Neural progenitor cell (in vitro differentiated cells): ENCODE results near the gene RPS6KA2. TPM values are rescaled to one million over a fixed set of nuclear protein-coding genes. Genes with fewer than 3 reads are reported as not detected.
A peak's percentile ranks its signal among the peaks of the same experiment; 100 is the strongest.
"Not testable (repeated sequence)": the region's sequence is repeated elsewhere in the genome, so short reads cannot be mapped to it uniquely, and the experiment has no call there.

Experiments used
- DNase-seq: peaks from one replicate; pipeline ENCODE4 v3.0.0-alpha.2; 2016; ENCODE audit warnings: low spot score
- H2AFZ ChIP-seq: fragments of 200-600 bp; sonication (generic); replicated peaks from 2 replicates; pipeline ENCODE4 v1.6.1; 2016; ENCODE audit warnings: antibody characterized with exemption
- H3F3A ChIP-seq: fragments of 200-600 bp; sonication (generic); 2 replicates; pipeline ENCODE4 v1.6.1; 2016; ENCODE audit warnings: antibody characterized with exemption, low read depth
- H3K27ac ChIP-seq: fragments of 200-600 bp; sonication (generic); 2 replicates; pipeline ENCODE4 v1.5.1; 2016; ENCODE audit warnings: mild to moderate bottlenecking
- H3K27me3 ChIP-seq: fragments of 200-600 bp; sonication (generic); 2 replicates; pipeline ENCODE4 v1.6.1; 2016; ENCODE audit warnings: mild to moderate bottlenecking, moderate library complexity
- H3K36me3 ChIP-seq: fragments of 200-600 bp; sonication (generic); 2 replicates; pipeline ENCODE4 v1.5.1; 2016
- H3K4me1 ChIP-seq: fragments of 200-600 bp; sonication (generic); 2 replicates; pipeline ENCODE4 v1.6.1; 2016; ENCODE audit warnings: mixed run types
- H3K4me2 ChIP-seq: fragments of 200-600 bp; sonication (generic); 2 replicates; pipeline ENCODE4 v1.6.1; 2016
- H3K4me3 ChIP-seq: fragments of 200-600 bp; sonication (generic); 2 replicates; pipeline ENCODE4 v1.5.1; 2016
- H3K79me2 ChIP-seq: fragments of 200-600 bp; sonication (generic); 2 replicates; pipeline ENCODE4 v1.6.1; 2016; ENCODE audit warnings: low read depth
- H3K9ac ChIP-seq: fragments of 200-600 bp; sonication (generic); 2 replicates; pipeline ENCODE4 v1.6.1; 2016
- H3K9me3 ChIP-seq: fragments of 200-600 bp; sonication (generic); 2 replicates; pipeline ENCODE4 v1.5.1; 2016; ENCODE audit warnings: low read depth
- H4K20me1 ChIP-seq: fragments of 200-600 bp; sonication (generic); 2 replicates; pipeline ENCODE4 v1.6.1; 2016; ENCODE audit warnings: low read depth
- H3K27ac Mint-ChIP-seq: 3 replicates; pipeline ENCODE4 v1.8.0; 2021; ENCODE audit warnings: mixed read lengths
- H3K27me3 Mint-ChIP-seq: 2 replicates; pipeline ENCODE4 v1.8.0; 2022; ENCODE audit warnings: low read depth, mild to moderate bottlenecking, inconsistent platforms, moderate library complexity, mixed read lengths; ENCODE audit not compliant: insufficient read depth
- H3K36me3 Mint-ChIP-seq: 3 replicates; pipeline ENCODE4 v1.8.0; 2021; ENCODE audit warnings: mixed read lengths
- H3K4me1 Mint-ChIP-seq: 3 replicates; pipeline ENCODE4 v1.8.0; 2021; ENCODE audit warnings: mixed read lengths
- H3K4me3 Mint-ChIP-seq: 3 replicates; pipeline ENCODE4 v1.8.0; 2021; ENCODE audit warnings: mild to moderate bottlenecking, moderate library complexity, mixed read lengths
- H3K9me3 Mint-ChIP-seq: 3 replicates; pipeline ENCODE4 v1.8.0; 2020; ENCODE audit warnings: mixed read lengths
- EZH2 ChIP-seq: fragments of 200-600 bp; sonication (generic); IDR thresholded peaks from 2 replicates; pipeline ENCODE4 v1.6.1; 2017; ENCODE audit warnings: antibody characterized with exemption, mild to moderate bottlenecking, moderate library complexity
- EZH2phosphoT487 ChIP-seq: fragments of 200-600 bp; sonication (generic); IDR thresholded peaks from 2 replicates; pipeline ENCODE4 v1.6.1; 2017; ENCODE audit warnings: antibody characterized with exemption
- total RNA-seq: library from RNA; depleted of rRNA; stranded (reverse); fragments of >200 nt; gene quantifications from 2 replicates; pipeline ENCODE4 v1.2.3, GENCODE V29; 2015; ENCODE audit warnings: low replicate concordance
- TF ChIP-seq, protein P1 (sequence below): fragments of 200-600 bp; sonication (generic); IDR thresholded peaks from 2 replicates; pipeline ENCODE4 v1.5.1; 2017; ENCODE audit warnings: antibody characterized with exemption, mild to moderate bottlenecking

RPS6KA2 gene
- total RNA-seq, 1 donor from 2014 or later: 8.2 TPM

DNA sequence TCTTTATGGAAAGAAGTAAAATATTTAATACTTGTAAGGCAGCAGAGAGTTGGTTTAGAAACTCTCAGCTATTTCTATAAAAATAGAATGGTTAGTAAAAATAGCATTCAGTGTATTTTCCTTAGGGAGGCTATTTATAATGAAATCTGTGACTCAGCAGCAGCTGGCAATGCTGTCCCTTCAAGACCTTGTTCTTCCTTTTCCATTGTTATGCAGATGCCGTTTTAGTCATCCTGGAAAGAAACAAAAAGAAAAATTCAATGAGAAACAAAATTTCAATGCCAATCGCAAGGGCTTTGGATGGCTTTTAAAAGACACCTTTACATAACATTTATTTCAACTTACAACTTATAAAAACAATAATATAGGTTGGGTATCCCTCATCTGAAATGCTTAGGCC is 261.8 kb downstream of the RPS6KA2 start:
- no peaks in the 10 kb centered on the region for H3K79me2 ChIP-seq
- no peaks in the 10 kb centered on the region for H3F3A ChIP-seq
- no peaks in the 10 kb centered on the region for H3K9me3 Mint-ChIP-seq
- H4K20me1 ChIP-seq: no peaks in the 10 kb centered on the region
- H3K4me3 Mint-ChIP-seq: no peak overlapping the region
- H3K4me3 ChIP-seq: no peak overlapping the region
- H3K4me1 ChIP-seq: peaks cover 16% of the 10 kb centered on the region
- no peak overlapping the region for H2AFZ ChIP-seq
- no peaks in the 10 kb centered on the region for H3K27me3 ChIP-seq
- peaks cover 2% of the 10 kb centered on the region for H3K27me3 Mint-ChIP-seq
- no peaks in the 10 kb centered on the region for H3K36me3 ChIP-seq
- H3K4me1 Mint-ChIP-seq: peaks cover 30% of the 10 kb centered on the region
- H3K27ac Mint-ChIP-seq: no peak overlapping the region
- no peak for TF ChIP-seq EZH2phosphoT487
- TF ChIP-seq EZH2: no peak
- no peaks in the 10 kb centered on the region for H3K9me3 ChIP-seq
- peak overlapping the region; percentile 51 for H3K4me2 ChIP-seq
- H3K36me3 Mint-ChIP-seq: peaks cover 9% of the 10 kb centered on the region
- H3K27ac ChIP-seq: no peak overlapping the region
- DNase-seq: peak; percentile 50
- H3K9ac ChIP-seq: no peak overlapping the region

GRCh38 chr6:166364456-166364855 is 262.6 kb downstream of the RPS6KA2 start:
- H3K4me3 ChIP-seq: no peak overlapping the region
- H3K4me1 ChIP-seq: peaks cover 16% of the 10 kb centered on the region
- H3K79me2 ChIP-seq: no peaks in the 10 kb centered on the region
- peaks cover 9% of the 10 kb centered on the region for H3K36me3 Mint-ChIP-seq
- no peaks in the 10 kb centered on the region for H3K9me3 ChIP-seq
- no peaks in the 10 kb centered on the region for H3K36me3 ChIP-seq
- DNase-seq: no peak
- peak overlapping the region; percentile 78 for H3K27ac Mint-ChIP-seq
- no peaks in the 10 kb centered on the region for H3K27me3 ChIP-seq
- H3K27ac ChIP-seq: no peak overlapping the region
- no peak overlapping the region for H3K9ac ChIP-seq
- H3K4me3 Mint-ChIP-seq: no peak overlapping the region
- H3K9me3 Mint-ChIP-seq: no peaks in the 10 kb centered on the region
- peaks cover 2% of the 10 kb centered on the region for H3K27me3 Mint-ChIP-seq
- no peak overlapping the region for H3K4me2 ChIP-seq
- H3F3A ChIP-seq: no peaks in the 10 kb centered on the region
- peaks cover 25% of the 10 kb centered on the region for H3K4me1 Mint-ChIP-seq
- no peaks in the 10 kb centered on the region for H4K20me1 ChIP-seq
- no peak for TF ChIP-seq EZH2phosphoT487
- TF ChIP-seq, protein P1, sequence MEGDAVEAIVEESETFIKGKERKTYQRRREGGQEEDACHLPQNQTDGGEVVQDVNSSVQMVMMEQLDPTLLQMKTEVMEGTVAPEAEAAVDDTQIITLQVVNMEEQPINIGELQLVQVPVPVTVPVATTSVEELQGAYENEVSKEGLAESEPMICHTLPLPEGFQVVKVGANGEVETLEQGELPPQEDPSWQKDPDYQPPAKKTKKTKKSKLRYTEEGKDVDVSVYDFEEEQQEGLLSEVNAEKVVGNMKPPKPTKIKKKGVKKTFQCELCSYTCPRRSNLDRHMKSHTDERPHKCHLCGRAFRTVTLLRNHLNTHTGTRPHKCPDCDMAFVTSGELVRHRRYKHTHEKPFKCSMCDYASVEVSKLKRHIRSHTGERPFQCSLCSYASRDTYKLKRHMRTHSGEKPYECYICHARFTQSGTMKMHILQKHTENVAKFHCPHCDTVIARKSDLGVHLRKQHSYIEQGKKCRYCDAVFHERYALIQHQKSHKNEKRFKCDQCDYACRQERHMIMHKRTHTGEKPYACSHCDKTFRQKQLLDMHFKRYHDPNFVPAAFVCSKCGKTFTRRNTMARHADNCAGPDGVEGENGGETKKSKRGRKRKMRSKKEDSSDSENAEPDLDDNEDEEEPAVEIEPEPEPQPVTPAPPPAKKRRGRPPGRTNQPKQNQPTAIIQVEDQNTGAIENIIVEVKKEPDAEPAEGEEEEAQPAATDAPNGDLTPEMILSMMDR: no peak
- TF ChIP-seq EZH2: no peak
- H2AFZ ChIP-seq: no peak overlapping the region

DNA sequence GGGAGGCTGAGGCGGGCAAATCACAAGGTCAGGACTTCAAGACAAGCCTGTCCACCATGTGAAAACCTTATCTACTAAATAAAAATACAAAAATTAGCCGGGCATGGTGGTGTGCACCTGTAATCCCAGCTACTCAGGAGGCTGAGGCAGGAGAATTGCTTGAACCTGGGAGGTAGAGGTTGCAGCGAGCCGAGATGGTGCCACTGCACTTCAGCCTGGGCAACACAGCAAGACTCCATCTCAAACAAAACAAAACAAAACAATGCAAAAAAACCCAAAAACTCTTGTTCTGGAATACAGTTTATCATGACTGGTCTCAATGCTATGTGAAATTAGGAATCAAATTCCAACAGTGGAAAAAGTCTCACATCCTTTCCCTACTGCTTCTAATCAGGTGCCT is 264.6 kb downstream of the RPS6KA2 start:
- H3K27me3 Mint-ChIP-seq, H3K27ac Mint-ChIP-seq, H4K20me1 ChIP-seq, H3K9me3 ChIP-seq, H2AFZ ChIP-seq, H3K36me3 ChIP-seq, H3K27me3 ChIP-seq, H3K9me3 Mint-ChIP-seq, DNase-seq, H3K4me3 ChIP-seq, H3K79me2 ChIP-seq, H3K9ac ChIP-seq, H3K27ac ChIP-seq, H3K4me2 ChIP-seq, H3K4me3 Mint-ChIP-seq, H3F3A ChIP-seq, H3K36me3 Mint-ChIP-seq: not testable (repeated sequence)
- H3K4me1 ChIP-seq: peaks cover 16% of the 10 kb centered on the region
- peaks cover 25% of the 10 kb centered on the region for H3K4me1 Mint-ChIP-seq

DNA sequence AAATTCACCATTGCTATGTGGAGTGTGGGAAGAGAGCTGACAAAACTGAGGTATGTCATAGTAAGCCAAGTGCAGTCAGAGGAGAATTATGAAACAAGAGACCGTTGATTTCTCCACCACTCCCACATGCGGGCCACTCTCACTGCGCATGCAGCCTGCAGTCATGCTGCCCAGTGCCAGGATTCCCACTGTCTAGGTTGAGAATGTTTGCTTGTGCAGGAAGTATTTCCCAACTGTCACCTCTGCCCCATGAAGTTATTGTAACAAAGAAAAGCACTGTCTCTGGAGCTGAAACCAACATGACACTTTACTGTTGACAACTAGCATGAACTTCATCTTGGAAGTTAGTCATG is 266.0 kb downstream of the RPS6KA2 start:
- TF ChIP-seq EZH2 (no peak), EZH2phosphoT487 (no peak)
- TF ChIP-seq, protein P1: no peak
- Histone ChIP-seq H3K9me3 (no peaks in the 10 kb centered on the region), H3F3A (no peaks in the 10 kb centered on the region), H3K27ac (no peak overlapping the region), H4K20me1 (no peaks in the 10 kb centered on the region), H3K4me1 (peaks cover 13% of the 10 kb centered on the region), H3K36me3 (no peaks in the 10 kb centered on the region), H2AFZ (no peak overlapping the region), H3K79me2 (no peaks in the 10 kb centered on the region), H3K9ac (no peak overlapping the region), H3K4me3 (no peak overlapping the region), H3K27me3 (no peaks in the 10 kb centered on the region), H3K4me2 (no peak overlapping the region)
- Mint-ChIP-seq H3K27ac (no peak overlapping the region), H3K4me1 (peaks cover 22% of the 10 kb centered on the region), H3K27me3 (no peaks in the 10 kb centered on the region), H3K9me3 (no peaks in the 10 kb centered on the region), H3K36me3 (peaks cover 6% of the 10 kb centered on the region), H3K4me3 (no peak overlapping the region)
- DNase-seq: no peak
